IgD-negative memory B cell (primary cell): ENCODE data around the gene AUH. TPM values are rescaled to one million over a fixed set of nuclear protein-coding genes. Genes with fewer than 3 reads are reported as not detected.
"Not testable (repeated sequence)": the region's sequence is repeated elsewhere in the genome, so short reads cannot be mapped to it uniquely, and the experiment has no call there.

Experiments used
- H3K27ac Mint-ChIP-seq, 3 donors: one replicate each; pipeline ENCODE4 v1.8.0; 2020 to 2022; ENCODE audit warnings: mild to moderate bottlenecking in 3 of 3, mixed read lengths in 3 of 3, moderate library complexity in 1 of 3
- H3K27me3 Mint-ChIP-seq: one replicate; pipeline ENCODE4 v1.8.0; 2021; ENCODE audit warnings: mixed read lengths
- H3K36me3 Mint-ChIP-seq: one replicate; pipeline ENCODE4 v1.8.0; 2020; ENCODE audit warnings: mild to moderate bottlenecking, mixed read lengths
- H3K4me1 Mint-ChIP-seq, 3 donors: one replicate each; pipeline ENCODE4 v1.8.0; 2020 to 2022; ENCODE audit warnings: mixed read lengths in 3 of 3, mild to moderate bottlenecking in 1 of 3
- H3K4me3 Mint-ChIP-seq, 4 donors: one replicate each; pipeline ENCODE4 v1.8.0; 2020 to 2022; ENCODE audit warnings: mild to moderate bottlenecking in 4 of 4, mixed read lengths in 4 of 4, moderate library complexity in 3 of 4
- H3K9me3 Mint-ChIP-seq, 3 donors: one replicate each; pipeline ENCODE4 v1.8.0; 2020 to 2021; ENCODE audit warnings: mixed read lengths in 3 of 3, mild to moderate bottlenecking in 1 of 3
- polyA plus RNA-seq: library from polyadenylated mRNA; unstranded; fragments of 300-500 nt; fragmentation: Illumina TruSeq; gene quantifications from one replicate; pipeline ENCODE4 v1.2.3, GENCODE V29; 2021

Gene AUH
- polyA plus RNA-seq, 1 donor from 2014 or later, result 15.7 TPM

GRCh38 chr9:91391818-91392217 lies 30.1 kb upstream of the AUH start:
- Mint-ChIP-seq H3K36me3 (no peaks in the 10 kb centered on the region), H3K27me3 (no peaks in the 10 kb centered on the region), H3K27ac (no peak overlapping the region), H3K4me1 (peaks cover 0 to 7% (median 5%) of the 10 kb centered on the region in 3 donors), H3K4me3 (no peak overlapping the region), H3K9me3 (no peaks in the 10 kb centered on the region)

- Mint-ChIP-seq H3K9me3 (no peaks in the 10 kb centered on the region), H3K4me1 (peaks cover 0 to 7% (median 5%) of the 10 kb centered on the region in 3 donors), H3K27ac (peak overlapping the region in 1 of 3 donors; percentile 46), H3K4me3 (no peak overlapping the region), H3K27me3 (no peaks in the 10 kb centered on the region), H3K36me3 (no peaks in the 10 kb centered on the region)
Observed at GRCh38 chr9:91391412-91391811, 29.7 kb upstream of the AUH start.

GRCh38 chr9:91389686-91390085 lies 28.0 kb upstream of the AUH start:
- not testable (repeated sequence) for H3K4me1 Mint-ChIP-seq, H3K27ac Mint-ChIP-seq, H3K4me3 Mint-ChIP-seq, H3K27me3 Mint-ChIP-seq, H3K36me3 Mint-ChIP-seq, H3K9me3 Mint-ChIP-seq

- no peaks in the 10 kb centered on the region for H3K4me1 Mint-ChIP-seq
- no peaks in the 10 kb centered on the region for H3K27me3 Mint-ChIP-seq
- H3K36me3 Mint-ChIP-seq, result no peaks in the 10 kb centered on the region
- H3K27ac Mint-ChIP-seq, result no peak overlapping the region
- H3K4me3 Mint-ChIP-seq, result no peak overlapping the region
- H3K9me3 Mint-ChIP-seq, result no peaks in the 10 kb centered on the region
Observed at GRCh38 chr9:91386765-91387164, 25.0 kb upstream of the AUH start.

GRCh38 chr9:91384954-91385353 lies 23.2 kb upstream of the AUH start:
- Mint-ChIP-seq H3K4me1 (no peaks in the 10 kb centered on the region), H3K4me3 (no peak overlapping the region), H3K9me3 (no peaks in the 10 kb centered on the region), H3K36me3 (peaks cover 2% of the 10 kb centered on the region), H3K27ac (no peak overlapping the region), H3K27me3 (no peaks in the 10 kb centered on the region)

- Mint-ChIP-seq H3K9me3 (no peaks in the 10 kb centered on the region), H3K27me3 (no peaks in the 10 kb centered on the region), H3K4me1 (no peaks in the 10 kb centered on the region), H3K36me3 (peaks cover 2% of the 10 kb centered on the region), H3K4me3 (no peak overlapping the region), H3K27ac (no peak overlapping the region)
Observed at GRCh38 chr9:91383577-91383976, 21.9 kb upstream of the AUH start.

- no peaks in the 10 kb centered on the region for H3K27me3 Mint-ChIP-seq
- H3K4me3 Mint-ChIP-seq, result no peak overlapping the region
- no peak overlapping the region for H3K27ac Mint-ChIP-seq
- peaks cover 0 to 3% (median 0%) of the 10 kb centered on the region in 3 donors for H3K9me3 Mint-ChIP-seq
- H3K36me3 Mint-ChIP-seq, result peaks cover 5% of the 10 kb centered on the region
- H3K4me1 Mint-ChIP-seq, result peaks cover 0 to 3% (median 0%) of the 10 kb centered on the region in 3 donors
Observed at GRCh38 chr9:91382298-91382697, 20.6 kb upstream of the AUH start.

- Mint-ChIP-seq H3K4me1 (peaks cover 0 to 6% (median 3%) of the 10 kb centered on the region in 3 donors), H3K36me3 (peaks cover 5% of the 10 kb centered on the region), H3K9me3 (peaks cover 0 to 3% (median 0%) of the 10 kb centered on the region in 3 donors), H3K4me3 (no peak overlapping the region), H3K27me3 (no peaks in the 10 kb centered on the region), H3K27ac (no peak overlapping the region)
Observed at GRCh38 chr9:91379426-91379825, 17.7 kb upstream of the AUH start.

- H3K4me1 Mint-ChIP-seq, result peaks cover 0 to 6% (median 3%) of the 10 kb centered on the region in 3 donors
- H3K36me3 Mint-ChIP-seq, result peaks cover 5% of the 10 kb centered on the region
- peaks cover 0 to 3% (median 0%) of the 10 kb centered on the region in 3 donors for H3K9me3 Mint-ChIP-seq
- H3K27me3 Mint-ChIP-seq, result no peaks in the 10 kb centered on the region
- H3K4me3 Mint-ChIP-seq, result no peak overlapping the region
- no peak overlapping the region for H3K27ac Mint-ChIP-seq
Observed at GRCh38 chr9:91378695-91379127, 17.0 kb upstream of the AUH start.

- H3K4me1 Mint-ChIP-seq, H3K4me3 Mint-ChIP-seq, H3K27me3 Mint-ChIP-seq, H3K9me3 Mint-ChIP-seq, H3K27ac Mint-ChIP-seq, H3K36me3 Mint-ChIP-seq: not testable (repeated sequence)
Observed at GRCh38 chr9:91378054-91378453, 16.3 kb upstream of the AUH start.

- H3K4me1 Mint-ChIP-seq, result peaks cover 0 to 6% (median 3%) of the 10 kb centered on the region in 3 donors
Observed at GRCh38 chr9:91376239-91376638, 14.5 kb upstream of the AUH start.

GRCh38 chr9:91374939-91375338 lies 13.2 kb upstream of the AUH start:
- no peak overlapping the region for H3K27ac Mint-ChIP-seq

More at GRCh38 chr9:91376239-91376638, 14.5 kb upstream of the AUH start:
- H3K27ac Mint-ChIP-seq, result peak overlapping the region in 1 of 3 donors; percentile 26
- no peaks in the 10 kb centered on the region for H3K27me3 Mint-ChIP-seq
- no peak overlapping the region for H3K4me3 Mint-ChIP-seq
- peaks cover 0 to 3% (median 0%) of the 10 kb centered on the region in 3 donors for H3K9me3 Mint-ChIP-seq
- peaks cover 5% of the 10 kb centered on the region for H3K36me3 Mint-ChIP-seq

GRCh38 chr9:91371894-91372293 lies 10.2 kb upstream of the AUH start:
- Mint-ChIP-seq H3K4me3 (no peak overlapping the region), H3K27ac (no peak overlapping the region), H3K27me3 (peaks cover 5% of the 10 kb centered on the region), H3K9me3 (no peaks in the 10 kb centered on the region), H3K4me1 (peaks cover 0 to 3% (median 3%) of the 10 kb centered on the region in 3 donors), H3K36me3 (no peaks in the 10 kb centered on the region)

More at GRCh38 chr9:91374939-91375338, 13.2 kb upstream of the AUH start:
- H3K4me3 Mint-ChIP-seq, result no peak overlapping the region
- peaks cover 4% of the 10 kb centered on the region for H3K36me3 Mint-ChIP-seq
- peaks cover 0 to 6% (median 3%) of the 10 kb centered on the region in 3 donors for H3K4me1 Mint-ChIP-seq
- no peaks in the 10 kb centered on the region for H3K27me3 Mint-ChIP-seq
- peaks cover 0 to 3% (median 0%) of the 10 kb centered on the region in 3 donors for H3K9me3 Mint-ChIP-seq

- not testable (repeated sequence) for H3K27ac Mint-ChIP-seq, H3K9me3 Mint-ChIP-seq, H3K27me3 Mint-ChIP-seq, H3K4me1 Mint-ChIP-seq, H3K36me3 Mint-ChIP-seq, H3K4me3 Mint-ChIP-seq
Observed at GRCh38 chr9:91370006-91370405, 8.3 kb upstream of the AUH start.

GRCh38 chr9:91364702-91365101 lies 3.0 kb upstream of the AUH start:
- peaks cover 4% of the 10 kb centered on the region for H3K36me3 Mint-ChIP-seq
- H3K27ac Mint-ChIP-seq, result no peak overlapping the region
- H3K4me3 Mint-ChIP-seq, result peak overlapping the region in 1 of 4 donors; percentile 30
- H3K27me3 Mint-ChIP-seq, result peaks cover 5% of the 10 kb centered on the region
- H3K9me3 Mint-ChIP-seq, result no peaks in the 10 kb centered on the region
- peaks cover 13 to 17% (median 15%) of the 10 kb centered on the region in 3 donors for H3K4me1 Mint-ChIP-seq

GRCh38 chr9:91364005-91364404 lies 2.3 kb upstream of the AUH start:
- Mint-ChIP-seq H3K27ac (peak overlapping the region in 1 of 3 donors; percentile 82), H3K4me1 (peaks cover 17 to 24% (median 19%) of the 10 kb centered on the region in 3 donors), H3K4me3 (peak overlapping the region in 1 of 4 donors; percentile 76), H3K27me3 (peaks cover 5% of the 10 kb centered on the region), H3K36me3 (peaks cover 6% of the 10 kb centered on the region), H3K9me3 (no peaks in the 10 kb centered on the region)
